Type B pancreatic cell (in vitro differentiated cells): ENCODE data around the gene SETD4. TPM values are rescaled to one million over a fixed set of nuclear protein-coding genes. Genes with fewer than 3 reads are reported as not detected.

Experiments used
- DNase-seq: peaks from one replicate; pipeline ENCODE4 v3.0.0; 2021; ENCODE audit warnings: mixed read lengths; ENCODE audit not compliant: unreplicated experiment; ENCODE audit errors: extremely low spot score
- H3K27ac Mint-ChIP-seq: 2 replicates; pipeline ENCODE4 v1.8.0; 2021; ENCODE audit warnings: mild to moderate bottlenecking, mixed read lengths
- H3K27me3 Mint-ChIP-seq: 2 replicates; pipeline ENCODE4 v1.8.0; 2021; ENCODE audit warnings: mixed read lengths
- H3K36me3 Mint-ChIP-seq: 2 replicates; pipeline ENCODE4 v1.8.0; 2021; ENCODE audit warnings: mixed read lengths
- H3K4me1 Mint-ChIP-seq: one replicate; pipeline ENCODE4 v1.8.0; 2021; ENCODE audit warnings: mixed read lengths; ENCODE audit not compliant: unreplicated experiment
- H3K4me3 Mint-ChIP-seq: 2 replicates; pipeline ENCODE4 v1.8.0; 2021; ENCODE audit warnings: mild to moderate bottlenecking, mixed read lengths
- H3K9me3 Mint-ChIP-seq: 2 replicates; pipeline ENCODE4 v1.8.0; 2021; ENCODE audit warnings: mixed read lengths
- total RNA-seq: library from RNA; stranded (reverse); gene quantifications from 2 replicates; pipeline ENCODE4 v1.2.1, GENCODE V29; 2021; ENCODE audit warnings: low replicate concordance
- TF ChIP-seq, protein P1 (sequence below): fragments of 200-600 bp; sonication (generic); conservative IDR thresholded peaks from 2 replicates; pipeline ENCODE4 v1.5.0; 2021; ENCODE audit warnings: antibody characterized with exemption, mild to moderate bottlenecking

Gene SETD4
- total RNA-seq, 1 donor from 2014 or later, result 26.4 TPM

DNA sequence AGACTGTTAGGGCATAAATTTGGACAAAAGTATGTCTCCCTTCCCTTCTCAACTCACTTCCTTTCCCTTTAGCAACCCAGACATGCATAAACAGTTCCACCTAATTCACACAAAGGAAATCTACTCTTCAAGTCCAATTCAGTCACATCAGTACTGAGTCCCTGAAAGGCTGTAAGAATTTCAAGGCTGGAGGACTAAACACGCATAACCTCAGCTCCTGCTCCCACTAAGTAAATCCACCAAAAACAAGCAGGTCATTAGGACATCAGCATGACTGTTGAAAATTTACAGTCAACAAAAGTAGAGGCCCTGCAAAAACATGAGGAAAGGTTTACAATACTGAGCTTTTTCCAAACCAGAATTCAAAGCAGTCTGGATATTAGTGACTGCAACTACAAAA is 18.4 kb downstream of the SETD4 start:
- Mint-ChIP-seq H3K36me3 (peaks cover 26% of the 10 kb centered on the region), H3K9me3 (no peaks in the 10 kb centered on the region), H3K4me1 (no peaks in the 10 kb centered on the region), H3K4me3 (no peak overlapping the region), H3K27me3 (no peaks in the 10 kb centered on the region), H3K27ac (peak overlapping the region; percentile 23)
- DNase-seq, result no peak
- TF ChIP-seq, protein P1, sequence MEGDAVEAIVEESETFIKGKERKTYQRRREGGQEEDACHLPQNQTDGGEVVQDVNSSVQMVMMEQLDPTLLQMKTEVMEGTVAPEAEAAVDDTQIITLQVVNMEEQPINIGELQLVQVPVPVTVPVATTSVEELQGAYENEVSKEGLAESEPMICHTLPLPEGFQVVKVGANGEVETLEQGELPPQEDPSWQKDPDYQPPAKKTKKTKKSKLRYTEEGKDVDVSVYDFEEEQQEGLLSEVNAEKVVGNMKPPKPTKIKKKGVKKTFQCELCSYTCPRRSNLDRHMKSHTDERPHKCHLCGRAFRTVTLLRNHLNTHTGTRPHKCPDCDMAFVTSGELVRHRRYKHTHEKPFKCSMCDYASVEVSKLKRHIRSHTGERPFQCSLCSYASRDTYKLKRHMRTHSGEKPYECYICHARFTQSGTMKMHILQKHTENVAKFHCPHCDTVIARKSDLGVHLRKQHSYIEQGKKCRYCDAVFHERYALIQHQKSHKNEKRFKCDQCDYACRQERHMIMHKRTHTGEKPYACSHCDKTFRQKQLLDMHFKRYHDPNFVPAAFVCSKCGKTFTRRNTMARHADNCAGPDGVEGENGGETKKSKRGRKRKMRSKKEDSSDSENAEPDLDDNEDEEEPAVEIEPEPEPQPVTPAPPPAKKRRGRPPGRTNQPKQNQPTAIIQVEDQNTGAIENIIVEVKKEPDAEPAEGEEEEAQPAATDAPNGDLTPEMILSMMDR, result no peak

DNA sequence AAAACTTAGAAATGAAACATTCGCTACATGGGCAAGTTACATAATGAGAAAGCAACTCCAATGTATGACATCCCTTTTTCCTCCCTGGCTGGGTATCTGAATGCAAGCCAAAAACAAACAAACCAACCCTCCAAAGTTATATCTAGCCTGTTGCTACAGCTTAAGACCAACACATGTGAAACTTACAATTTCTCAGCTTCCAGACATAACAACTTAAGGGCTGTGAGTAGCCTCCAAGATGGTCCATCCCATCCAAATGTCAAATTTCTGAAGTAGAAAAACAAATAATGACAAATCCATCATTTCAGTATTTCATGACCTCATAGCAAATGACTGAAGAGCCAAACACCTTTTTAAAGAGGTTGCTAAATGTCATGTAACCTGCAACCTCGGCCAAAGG is 19.9 kb downstream of the SETD4 start:
- Mint-ChIP-seq H3K9me3 (no peaks in the 10 kb centered on the region), H3K27me3 (no peaks in the 10 kb centered on the region), H3K4me3 (no peak overlapping the region), H3K36me3 (peaks cover 33% of the 10 kb centered on the region), H3K27ac (no peak overlapping the region), H3K4me1 (no peaks in the 10 kb centered on the region)
- no peak for DNase-seq
- TF ChIP-seq, protein P1, result no peak

DNA sequence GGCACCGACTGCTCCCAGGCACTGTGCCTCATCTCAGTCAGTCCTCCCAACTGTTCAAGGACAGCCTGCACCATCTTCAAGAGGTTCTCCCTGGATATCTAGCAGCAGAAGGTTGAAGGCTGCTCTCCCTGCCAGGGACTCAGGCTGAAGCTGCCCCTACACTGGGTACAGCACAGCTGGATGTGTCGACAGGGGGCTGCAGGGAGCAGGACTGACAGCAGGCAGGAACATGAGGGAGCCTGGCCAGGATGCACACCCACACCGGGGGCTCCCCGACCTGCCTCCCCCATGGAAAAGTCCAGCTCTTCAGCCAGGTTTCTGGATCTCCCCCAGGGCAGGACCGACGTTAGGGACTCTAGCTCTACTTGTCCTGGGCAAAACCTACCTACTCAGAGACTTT is 20.5 kb downstream of the SETD4 start:
- Mint-ChIP-seq H3K4me1 (no peaks in the 10 kb centered on the region), H3K27me3 (no peaks in the 10 kb centered on the region), H3K9me3 (no peaks in the 10 kb centered on the region), H3K4me3 (no peak overlapping the region), H3K36me3 (peaks cover 35% of the 10 kb centered on the region), H3K27ac (no peak overlapping the region)
- DNase-seq, result no peak
- TF ChIP-seq, protein P1, result no peak

DNA sequence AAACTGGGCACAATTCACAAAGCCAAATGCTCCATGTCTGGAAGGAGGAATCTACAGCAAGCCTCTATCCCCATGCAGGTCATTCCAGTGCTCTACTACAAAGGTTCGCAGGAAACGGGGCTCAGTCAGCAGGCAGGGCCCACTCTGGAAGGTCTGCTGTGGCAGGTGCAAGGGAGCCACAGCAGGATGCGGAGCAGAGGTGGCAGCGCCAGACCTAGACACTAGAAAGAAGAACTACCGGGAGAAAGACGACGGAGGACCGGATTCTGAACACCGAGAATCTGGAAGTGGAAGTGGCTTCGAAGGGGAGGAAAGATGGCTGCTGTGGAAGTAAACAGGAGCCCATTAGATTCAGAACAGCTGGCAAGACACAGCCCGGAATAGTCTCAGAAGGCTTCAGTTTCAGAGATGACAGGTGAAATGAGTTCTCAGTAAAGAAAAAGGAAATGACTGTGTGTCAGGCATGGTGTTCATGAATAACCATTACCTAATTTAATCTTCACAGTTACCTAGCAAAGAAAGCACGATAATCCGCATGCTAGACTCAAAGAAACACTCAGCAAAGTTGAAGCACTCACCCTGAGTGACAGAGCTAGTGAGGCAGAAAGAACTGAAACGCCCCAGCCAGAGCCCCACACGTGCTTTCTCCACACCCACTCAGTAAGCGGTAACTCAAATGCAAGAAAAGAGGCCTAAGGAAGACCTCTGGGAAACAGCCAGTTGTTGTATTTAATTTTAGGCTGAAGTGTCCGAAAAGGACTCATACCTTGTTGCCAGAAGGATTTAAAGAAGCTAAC is 21.4 kb downstream of the SETD4 start:
- no peaks in the 10 kb centered on the region for H3K27me3 Mint-ChIP-seq
- TF ChIP-seq, protein P1, result no peak

DNA sequence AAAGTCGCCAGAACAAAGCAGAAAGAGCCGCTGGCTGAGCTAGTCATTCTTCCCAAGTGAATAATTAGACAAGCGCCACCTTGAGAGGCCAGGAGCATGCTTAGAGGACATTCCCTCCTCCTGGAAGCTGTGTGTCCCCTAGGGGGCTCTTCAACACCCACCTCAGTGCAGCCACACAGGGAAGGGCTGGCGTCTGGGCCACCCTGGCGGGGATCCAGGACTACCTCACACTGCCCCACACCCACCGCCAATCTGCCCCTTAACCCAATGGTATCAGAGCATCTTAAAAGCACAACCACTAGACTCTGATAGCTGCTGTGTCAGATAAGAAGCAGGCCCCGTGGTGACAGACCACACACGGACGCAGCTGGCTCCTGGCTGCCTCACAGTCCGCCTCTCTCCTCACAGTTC is 24.9 kb downstream of the SETD4 start:
- no peak overlapping the region for H3K4me3 Mint-ChIP-seq
- no peaks in the 10 kb centered on the region for H3K27me3 Mint-ChIP-seq
- H3K36me3 Mint-ChIP-seq, result peaks cover 30% of the 10 kb centered on the region
- TF ChIP-seq, protein P1, result no peak
- no peaks in the 10 kb centered on the region for H3K9me3 Mint-ChIP-seq
- H3K4me1 Mint-ChIP-seq, result no peaks in the 10 kb centered on the region
- no peak for DNase-seq
- no peak overlapping the region for H3K27ac Mint-ChIP-seq

More for the DNA sequence above, 21.4 kb downstream of the SETD4 start:
- H3K36me3 Mint-ChIP-seq, result peaks cover 38% of the 10 kb centered on the region
- no peaks in the 10 kb centered on the region for H3K9me3 Mint-ChIP-seq
- no peak for DNase-seq
- no peak overlapping the region for H3K27ac Mint-ChIP-seq
- H3K4me1 Mint-ChIP-seq, result no peaks in the 10 kb centered on the region
- no peak overlapping the region for H3K4me3 Mint-ChIP-seq
